NCI-H2196 treated with DMSO at 0.1 percent for 48 hours (cell line): ENCODE data around the gene DCN.

Experiments used
- DNase-seq: peaks from one replicate; lab custom pipeline; 2025; ENCODE audit not compliant: unreplicated experiment; lab: John Stamatoyannopoulos, UW

DCN gene

GRCh38 chr12:91139286-91139685, 43.3 kb downstream of the DCN start:
- no peak for DNase-seq

GRCh38 chr12:91138337-91138920, 44.2 kb downstream of the DCN start:
- DNase-seq = no peak

- no peak for DNase-seq
Observed at GRCh38 chr12:91133871-91134270, 48.7 kb downstream of the DCN start.

- no peak for DNase-seq
Observed at GRCh38 chr12:91129662-91130362, 52.8 kb downstream of the DCN start.

- DNase-seq = no peak
Observed at GRCh38 chr12:91127751-91128150, 54.9 kb downstream of the DCN start.

GRCh38 chr12:91127306-91127705, 55.3 kb downstream of the DCN start:
- no peak for DNase-seq

GRCh38 chr12:91126516-91126915, 56.1 kb downstream of the DCN start:
- DNase-seq = no peak

GRCh38 chr12:91123236-91123916, 59.2 kb downstream of the DCN start:
- no peak for DNase-seq

- DNase-seq = no peak
Observed at GRCh38 chr12:91120781-91121180, 61.8 kb downstream of the DCN start.

- no peak for DNase-seq
Observed at GRCh38 chr12:91119089-91119488, 63.5 kb downstream of the DCN start.

- no peak for DNase-seq
Observed at GRCh38 chr12:91113621-91114020, 69.0 kb downstream of the DCN start.

GRCh38 chr12:91111366-91112325, 71.0 kb downstream of the DCN start, which contains the start of gene LUM:
TSS of gene LUM (minus strand) at chr12:91111494. CDS start at chr12:91108979, 2,515 bp downstream.
- DNase-seq = no peak

- no peak for DNase-seq
Observed at GRCh38 chr12:91110311-91110924, 72.2 kb downstream of the DCN start.

- no peak for DNase-seq
Observed at GRCh38 chr12:91109581-91110310, 72.9 kb downstream of the DCN start.

GRCh38 chr12:91109148-91109564, 73.5 kb downstream of the DCN start:
- DNase-seq = no peak

GRCh38 chr12:91108196-91108755, 74.3 kb downstream of the DCN start:
- no peak for DNase-seq

- DNase-seq = no peak
Observed at GRCh38 chr12:91106283-91106682, 76.3 kb downstream of the DCN start.

- DNase-seq = no peak
Observed at GRCh38 chr12:91105807-91106206, 76.8 kb downstream of the DCN start.

GRCh38 chr12:91104812-91105466, 77.7 kb downstream of the DCN start:
- no peak for DNase-seq
